Heart left ventricle (tissue), 16 donors: ENCODE data around the gene NR1H2. TPM values are rescaled to one million over a fixed set of nuclear protein-coding genes. Genes with fewer than 3 reads are reported as not detected.

Source experiments
- ATAC-seq, 4 donors: fragments of 200-7000 bp; cut with Tn5 transposase; one replicate each; pipeline ENCODE4 v1.9.1; 2020 to 2022; ENCODE audit warnings: moderate library complexity in 4 of 4, mild to moderate bottlenecking in 3 of 4, moderate number of reproducible peaks in 1 of 4
- DNase-seq, 5 donors: peaks; one replicate each; pipeline ENCODE4 v3.0.0-alpha.2; 2020
- H3K27ac ChIP-seq, 12 donors: fragments of 200-600 bp; sonication (generic) in 4 of 12; one replicate each; pipeline versions ENCODE4 v1.5.0 to v1.8.0; 2016 to 2022; ENCODE audit warnings: mild to moderate bottlenecking in 2 of 12
- H3K27me3 ChIP-seq, 9 donors: fragments of 200-600 bp; sonication (generic) in 2 of 9; one replicate each; pipeline versions ENCODE4 v1.5.1 to v1.8.0; 2016 to 2022; ENCODE audit warnings: mild to moderate bottlenecking in 3 of 9
- H3K36me3 ChIP-seq, 9 donors: fragments of 200-600 bp; sonication (generic) in 2 of 9; one replicate each; pipeline versions ENCODE4 v1.5.0 to v1.8.0; 2018 to 2022; ENCODE audit warnings: mild to moderate bottlenecking in 2 of 9
- H3K4me1 ChIP-seq, 12 donors: fragments of 200-600 bp; sonication (generic) in 4 of 12; one replicate each; pipeline versions ENCODE4 v1.5.0 to v1.8.0; 2016 to 2022; ENCODE audit warnings: mild to moderate bottlenecking in 3 of 12
- H3K4me3 ChIP-seq, 12 donors: fragments of 200-600 bp; sonication (generic) in 4 of 12; one replicate each; pipeline versions ENCODE4 v1.5.0 to v1.8.0; 2017 to 2022; ENCODE audit warnings: mild to moderate bottlenecking in 9 of 12, moderate library complexity in 4 of 12
- H3K9me3 ChIP-seq, 12 donors: fragments of 200-600 bp; sonication (generic) in 4 of 12; one replicate each; pipeline versions ENCODE4 v1.5.0 to v1.8.0; 2016 to 2022; ENCODE audit warnings: mild to moderate bottlenecking in 1 of 12
- POLR2A ChIP-seq, 2 donors: fragments of 450-650 bp; IDR thresholded peaks; one replicate each; pipeline ENCODE4 v1.6.1; 2017; ENCODE audit warnings: antibody characterized with exemption in 2 of 2, mild to moderate bottlenecking in 2 of 2, moderate library complexity in 2 of 2
- WGBS, 4 donors: extraction: QIAGEN DNeasy Blood & Tissue Kit in 2 of 4; methylation state at CpG; one replicate each; pipeline versions ENCODE4 v1.1.5 to v1.1.7; 2013 to 2018; 5-methylcytosine and 5-hydroxymethylcytosine counted together
- intact Hi-C, 10 donors: fragments of 100-400 bp; cut with DNase I; formaldehyde crosslinking; loops; one replicate each; pipeline versions ENCODE4 v1.11.1 to v1.14.2; 2022
- polyA plus RNA-seq, 2 donors: library from polyadenylated mRNA; stranded (reverse); fragments of 200-250 nt; gene quantifications; one replicate each; pipeline ENCODE4 v1.2.3, GENCODE V29; 2013
- total RNA-seq, 9 donors: library from RNA; depleted of rRNA in 2 of 9; stranded (reverse); fragments of >200 nt in 2 of 9; fragmentation: NEBNext Ultra II Directional in 3 of 9; extraction: Animal tissue kit (Norgen Biotek cat#: 25700) in 3 of 9; gene quantifications; one replicate each; pipeline versions ENCODE4 v1.1.0 to v1.2.4, GENCODE V29; 2016 to 2023
- TF ChIP-seq, protein P1 (sequence below), 12 donors: fragments of 200-600 bp; sonication (generic) in 4 of 12; IDR thresholded peaks; one replicate each; pipeline versions ENCODE4 v1.5.0 to v1.8.0; 2018 to 2022; ENCODE audit warnings: antibody characterized with exemption in 12 of 12, mild to moderate bottlenecking in 5 of 12
- donor health status: ischemic (EF 13 %, LVEDD 7.1; RV severe dilation, severe dysfunction).
- donor health status: healthy with polysubstance abuse.
- donor health status: DM: no; HTN: yes; CAD: no.
- donor health status: DM: no; HTN: no; CAD: no.
- donor health status: ischemic (EF 25% LVEDD 6.9; RV normal size, moderate dysfunction).
- donor health status: ischemic (EF 25% LVEDD 5.7; RV mildly dilated, moderate dysfunction).
- donor health status: healthy.
- donor health status: DM: yes; HTN: yes; CAD: no.
- donor health status: ischemic (EF 35%, LVEDD 5.7; RV mildly dilated, moderate dysfunction).
- donor health status: nonischemic (EF 11% LVEDD 7.7; RV severe dilation, severe dysfunction).
- donor health status: DM: yes; HTN: yes; CAD: no.
- donor health status: PGD.
- donor health status: ischemic (EF 29% LVEDD 5.4; RV normal size, mild dysfunction).
- donor health status: nonischemic (EF 23%, LVEDD 6.1; RV moderate dilation, normal function).

Gene NR1H2
- total and polyA plus RNA-seq, 11 donors = 66.2 to 162 (median 91.5) TPM

GRCh38 chr19:50379602-50380001 lies 3.3 kb downstream of the NR1H2 start:
- H3K4me1 ChIP-seq = peaks cover 0 to 51% (median 23%) of the 10 kb centered on the region in 12 donors
- intact Hi-C loops = loop anchor here in 3 of 10 donors (5.0 to 10.0 kb wide), 3 partner anchors 133 to 725 kb away; partner anchors contain the start of genes CTU1 (in 2 of the 3), ASPDH (in 1 of the 3) and JOSD2 (in 1 of the 3)
- H3K4me3 ChIP-seq = no peak overlapping the region
- 91 to 94% (median 93%) methylated on average over 9 to 11 of the region's 11 CpGs for WGBS, 4 donors
- TF ChIP-seq, protein P1, sequence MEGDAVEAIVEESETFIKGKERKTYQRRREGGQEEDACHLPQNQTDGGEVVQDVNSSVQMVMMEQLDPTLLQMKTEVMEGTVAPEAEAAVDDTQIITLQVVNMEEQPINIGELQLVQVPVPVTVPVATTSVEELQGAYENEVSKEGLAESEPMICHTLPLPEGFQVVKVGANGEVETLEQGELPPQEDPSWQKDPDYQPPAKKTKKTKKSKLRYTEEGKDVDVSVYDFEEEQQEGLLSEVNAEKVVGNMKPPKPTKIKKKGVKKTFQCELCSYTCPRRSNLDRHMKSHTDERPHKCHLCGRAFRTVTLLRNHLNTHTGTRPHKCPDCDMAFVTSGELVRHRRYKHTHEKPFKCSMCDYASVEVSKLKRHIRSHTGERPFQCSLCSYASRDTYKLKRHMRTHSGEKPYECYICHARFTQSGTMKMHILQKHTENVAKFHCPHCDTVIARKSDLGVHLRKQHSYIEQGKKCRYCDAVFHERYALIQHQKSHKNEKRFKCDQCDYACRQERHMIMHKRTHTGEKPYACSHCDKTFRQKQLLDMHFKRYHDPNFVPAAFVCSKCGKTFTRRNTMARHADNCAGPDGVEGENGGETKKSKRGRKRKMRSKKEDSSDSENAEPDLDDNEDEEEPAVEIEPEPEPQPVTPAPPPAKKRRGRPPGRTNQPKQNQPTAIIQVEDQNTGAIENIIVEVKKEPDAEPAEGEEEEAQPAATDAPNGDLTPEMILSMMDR (IDR thresholded peaks at IDR 0.05) = no peak
- no peak for TF ChIP-seq POLR2A (IDR thresholded peaks at IDR 0.05)
- peak in 1 of 5 donors; percentile 23 for DNase-seq
- no peak for ATAC-seq
- H3K27me3 ChIP-seq = no peaks in the 10 kb centered on the region
- no peaks in the 10 kb centered on the region for H3K9me3 ChIP-seq
- peaks cover 2 to 58% (median 56%) of the 10 kb centered on the region in 9 donors for H3K36me3 ChIP-seq
- H3K27ac ChIP-seq = no peak overlapping the region

DNA sequence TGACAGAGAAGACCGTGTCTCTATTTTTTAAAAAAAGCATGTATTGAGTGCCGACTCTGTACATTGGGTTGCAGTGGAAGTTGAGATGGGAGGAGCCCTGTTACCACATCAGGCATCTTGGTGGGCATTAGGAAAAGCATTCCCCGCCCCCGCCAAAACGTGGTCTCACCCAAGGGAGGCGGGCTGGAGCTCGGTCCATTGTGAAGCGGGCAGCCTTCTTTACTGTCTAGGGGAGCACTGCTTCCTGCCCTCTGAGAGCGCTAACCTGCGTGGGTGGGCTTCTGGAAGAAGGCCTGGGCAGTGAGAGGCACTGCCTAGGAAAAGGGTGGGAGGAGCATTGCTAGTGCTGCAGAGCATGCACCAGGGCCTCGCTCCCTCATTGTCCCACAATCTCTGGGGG lies 3.9 kb downstream of the NR1H2 start:
- TF ChIP-seq, protein P1 (IDR thresholded peaks at IDR 0.05) = no peak
- no peak for TF ChIP-seq POLR2A (IDR thresholded peaks at IDR 0.05)
- peak in 1 of 5 donors; percentile 33 for DNase-seq
- no peak for ATAC-seq
- peaks cover 2 to 58% (median 56%) of the 10 kb centered on the region in 9 donors for H3K36me3 ChIP-seq
- WGBS, 4 donors = 72 to 79% (median 73%) methylated on average over 11 of the region's 11 CpGs
- no peaks in the 10 kb centered on the region for H3K9me3 ChIP-seq
- intact Hi-C loops = no loop called here
- peaks cover 0 to 53% (median 28%) of the 10 kb centered on the region in 12 donors for H3K4me1 ChIP-seq
- H3K4me3 ChIP-seq = no peak overlapping the region
- H3K27me3 ChIP-seq = no peaks in the 10 kb centered on the region
- no peak overlapping the region for H3K27ac ChIP-seq

GRCh38 chr19:50380751-50381151 lies 4.5 kb downstream of the NR1H2 start:
- H3K27ac ChIP-seq = no peak overlapping the region
- DNase-seq = peak in 2 of 5 donors; percentile 40 to 41
- no peaks in the 10 kb centered on the region for H3K27me3 ChIP-seq
- 41 to 50% (median 48%) methylated on average over 8 of the region's 8 CpGs for WGBS, 4 donors
- ATAC-seq = no peak
- peaks cover 2 to 58% (median 56%) of the 10 kb centered on the region in 9 donors for H3K36me3 ChIP-seq
- no peaks in the 10 kb centered on the region for H3K9me3 ChIP-seq
- H3K4me3 ChIP-seq = no peak overlapping the region
- TF ChIP-seq, protein P1 (IDR thresholded peaks at IDR 0.05) = no peak
- no peak for TF ChIP-seq POLR2A (IDR thresholded peaks at IDR 0.05)
- peaks cover 0 to 53% (median 30%) of the 10 kb centered on the region in 12 donors for H3K4me1 ChIP-seq
- intact Hi-C loops = no loop called here

- WGBS, 4 donors = 92 to 93% (median 92%) methylated on average over 51 to 58 of the region's 58 CpGs
Measured at GRCh38 chr19:50381881-50382729, 5.8 kb downstream of the NR1H2 start.

More at GRCh38 chr19:50381881-50382729, 5.8 kb downstream of the NR1H2 start:
- peaks cover 0 to 45% (median 24%) of the 10 kb centered on the region in 12 donors for H3K4me1 ChIP-seq
- no peak overlapping the region for H3K27ac ChIP-seq
- DNase-seq = no peak
- H3K9me3 ChIP-seq = no peaks in the 10 kb centered on the region
- no peak for ATAC-seq
- intact Hi-C loops = no loop called here
- TF ChIP-seq POLR2A (IDR thresholded peaks at IDR 0.05) = no peak
- TF ChIP-seq, protein P1 (IDR thresholded peaks at IDR 0.05) = no peak
- H3K27me3 ChIP-seq = no peaks in the 10 kb centered on the region
- peaks cover 2 to 58% (median 56%) of the 10 kb centered on the region in 9 donors for H3K36me3 ChIP-seq
- no peak overlapping the region for H3K4me3 ChIP-seq
